Spleen (tissue), 11 donors: ENCODE measurements around the gene KDM2A. TPM values are rescaled to one million over a fixed set of nuclear protein-coding genes. Genes with fewer than 3 reads are reported as not detected.
A peak's percentile ranks its signal among the peaks of the same experiment; 100 is the strongest.

ENCODE experiments used
- DNase-seq: peaks from one replicate; pipeline ENCODE4 v3.0.0-alpha.2; 2020
- H3K27ac ChIP-seq, 8 donors: fragments of 200-600 bp; sonication (generic) in 7 of 8; 1 replicate in 4 of 8; 2 replicates in 4 of 8; pipeline versions ENCODE4 v1.5.0 to v1.8.0; 2016 to 2021; ENCODE audit warnings: inconsistent platforms in 4 of 8, mild to moderate bottlenecking in 4 of 8, moderate library complexity in 1 of 8
- H3K27me3 ChIP-seq, 7 donors: fragments of 200-600 bp; sonication (generic) in 6 of 7; replicated peaks in 1 of 7; 1 replicate in 4 of 7; 2 replicates in 3 of 7; pipeline versions ENCODE4 v1.5.0 to v1.8.0; 2016 to 2021; ENCODE audit warnings: inconsistent platforms in 3 of 7, mild to moderate bottlenecking in 1 of 7
- H3K36me3 ChIP-seq, 6 donors: fragments of 200-600 bp; sonication (generic) in 5 of 6; 1 replicate in 4 of 6; 2 replicates in 2 of 6; pipeline versions ENCODE4 v1.5.0 to v1.8.0; 2016 to 2021; ENCODE audit warnings: inconsistent platforms in 2 of 6
- H3K4me1 ChIP-seq, 6 donors: fragments of 200-600 bp; sonication (generic) in 5 of 6; 1 replicate in 3 of 6; 2 replicates in 3 of 6; pipeline versions ENCODE4 v1.5.0 to v1.8.0; 2016 to 2021; ENCODE audit warnings: inconsistent platforms in 3 of 6
- H3K4me3 ChIP-seq, 8 donors: fragments of 200-600 bp; sonication (generic) in 7 of 8; 1 replicate in 4 of 8; 2 replicates in 4 of 8; pipeline versions ENCODE4 v1.5.0 to v1.8.0; 2016 to 2021; ENCODE audit warnings: inconsistent platforms in 4 of 8, mild to moderate bottlenecking in 4 of 8, moderate library complexity in 2 of 8
- H3K9me3 ChIP-seq, 8 donors: fragments of 200-600 bp; sonication (generic) in 7 of 8; 1 replicate in 4 of 8; 2 replicates in 4 of 8; pipeline versions ENCODE4 v1.5.0 to v1.8.0; 2016 to 2021; ENCODE audit warnings: inconsistent platforms in 4 of 8
- POLR2A ChIP-seq, 3 donors: fragments of 450-650 bp; IDR thresholded peaks; one replicate each; pipeline ENCODE4 v1.5.1; 2017; ENCODE audit warnings: antibody characterized with exemption in 3 of 3, mild to moderate bottlenecking in 1 of 3
- POLR2AphosphoS5 ChIP-seq, 3 donors: sonication (generic); formaldehyde crosslinking; IDR thresholded peaks; one replicate each; pipeline ENCODE4 v1.5.1; 2017; ENCODE audit warnings: antibody characterized with exemption in 3 of 3
- WGBS, 5 donors: extraction: QIAGEN DNeasy Blood & Tissue Kit in 3 of 5; methylation state at CpG; one replicate each; pipeline versions ENCODE4 v1.1.5 to v1.1.7; 2013 to 2018; 5-methylcytosine and 5-hydroxymethylcytosine counted together
- intact Hi-C: fragments of 100-400 bp; cut with DNase I; formaldehyde crosslinking; loops from one replicate; pipeline ENCODE4 v1.15.0; 2023; ENCODE audit warnings: low total_unique reads
- polyA plus RNA-seq, 3 donors: library from polyadenylated mRNA; stranded (reverse); fragments of 200-250 nt; gene quantifications; one replicate each; pipeline ENCODE4 v1.2.1, GENCODE V29; 2013
- total RNA-seq, 7 donors: library from RNA; depleted of rRNA in 3 of 7; stranded (reverse); fragments of >200 nt in 3 of 7; fragmentation: NEBNext Ultra II Directional in 4 of 7; extraction: Animal tissue kit (Norgen Biotek cat#: 25700) in 4 of 7; gene quantifications; one replicate each; pipeline versions ENCODE4 v1.1.0 to v1.2.1, GENCODE V29; 2016 to 2021
- TF ChIP-seq, protein P1 (sequence below), 11 experiments: fragments of 200-600 bp in 7 of 11; fragments of 450-650 bp in 4 of 11; sonication (generic) in 4 of 11; IDR thresholded peaks in 8 of 11; conservative IDR thresholded peaks in 3 of 11; 1 replicate in 7 of 11; 2 replicates in 4 of 11; pipeline versions ENCODE4 v1.4.0 to v1.8.0; 2016 to 2021; ENCODE audit warnings: antibody characterized with exemption in 11 of 11, inconsistent platforms in 4 of 11, mild to moderate bottlenecking in 1 of 11
- donor health status: healthy with polysubstance abuse.
- donor health status: DM: no; HTN: no; CAD: no; lungs with moderate emphysema.
- donor health status: DM: no; HTN: no; CAD: no.
- donor health status: Bipolar disorder and iron deficiency.
- donor health status: healthy.
- donor health status: DM: no; HTN: no; CAD: no.
- donor health status: DM: yes; HTN: yes; CAD: no.

Gene KDM2A
- total and polyA plus RNA-seq, 10 donors, result 18.5 to 149 (median 125) TPM

DNA sequence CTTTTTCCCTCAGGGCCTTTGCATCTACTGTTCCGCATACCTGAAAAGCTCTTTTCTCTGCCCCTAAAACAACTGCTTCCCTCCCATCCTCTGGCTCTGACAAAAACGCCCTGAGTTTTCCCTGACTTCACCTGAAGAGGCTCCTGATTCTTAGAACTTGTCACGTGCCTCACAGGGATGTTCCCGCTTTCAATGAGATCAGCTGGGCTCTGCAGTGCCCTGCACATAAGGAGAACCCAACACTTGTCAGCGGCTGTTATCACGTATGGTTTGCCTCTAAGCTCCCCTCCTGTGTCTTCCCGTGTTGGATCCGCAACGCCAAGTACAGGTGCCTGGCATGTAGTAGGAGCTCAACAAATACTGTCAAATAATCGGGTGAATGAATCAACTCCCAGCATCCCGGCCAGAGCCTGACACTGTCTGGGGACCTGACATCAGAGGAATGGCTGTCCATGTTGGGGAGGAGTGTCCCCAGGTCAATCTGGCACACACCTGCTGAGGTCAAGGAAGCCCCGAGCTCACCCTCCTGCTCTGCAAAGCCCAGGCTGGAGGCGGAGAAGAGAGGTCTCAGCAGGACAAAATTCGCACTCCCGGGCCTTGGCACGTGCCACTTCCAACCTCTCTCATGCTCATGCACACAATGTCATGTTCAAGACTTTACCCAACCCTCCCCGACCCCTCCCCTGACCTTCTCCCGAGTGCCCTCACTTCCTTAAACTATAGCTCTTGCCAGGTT, 143.1 kb downstream of the KDM2A start:
- intact Hi-C loops, result loop anchor here (2.0 kb wide), 1 partner anchor 55 kb away; no protein-coding TSS in a partner anchor
- peak overlapping the region in 3 of 8 donors; percentile 69 to 82 (median 81) for H3K27ac ChIP-seq
- H3K4me3 ChIP-seq, result peak overlapping the region in 1 of 8 donors; percentile 58
- no peak for DNase-seq
- H3K27me3 ChIP-seq, result peaks cover 0 to 13% (median 0%) of the 10 kb centered on the region in 7 donors
- TF ChIP-seq, protein P1, sequence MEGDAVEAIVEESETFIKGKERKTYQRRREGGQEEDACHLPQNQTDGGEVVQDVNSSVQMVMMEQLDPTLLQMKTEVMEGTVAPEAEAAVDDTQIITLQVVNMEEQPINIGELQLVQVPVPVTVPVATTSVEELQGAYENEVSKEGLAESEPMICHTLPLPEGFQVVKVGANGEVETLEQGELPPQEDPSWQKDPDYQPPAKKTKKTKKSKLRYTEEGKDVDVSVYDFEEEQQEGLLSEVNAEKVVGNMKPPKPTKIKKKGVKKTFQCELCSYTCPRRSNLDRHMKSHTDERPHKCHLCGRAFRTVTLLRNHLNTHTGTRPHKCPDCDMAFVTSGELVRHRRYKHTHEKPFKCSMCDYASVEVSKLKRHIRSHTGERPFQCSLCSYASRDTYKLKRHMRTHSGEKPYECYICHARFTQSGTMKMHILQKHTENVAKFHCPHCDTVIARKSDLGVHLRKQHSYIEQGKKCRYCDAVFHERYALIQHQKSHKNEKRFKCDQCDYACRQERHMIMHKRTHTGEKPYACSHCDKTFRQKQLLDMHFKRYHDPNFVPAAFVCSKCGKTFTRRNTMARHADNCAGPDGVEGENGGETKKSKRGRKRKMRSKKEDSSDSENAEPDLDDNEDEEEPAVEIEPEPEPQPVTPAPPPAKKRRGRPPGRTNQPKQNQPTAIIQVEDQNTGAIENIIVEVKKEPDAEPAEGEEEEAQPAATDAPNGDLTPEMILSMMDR (IDR thresholded peaks at IDR 0.05 in 8 of 11, conservative IDR thresholded peaks at IDR 0.05 in 3 of 11), result no peak
- TF ChIP-seq POLR2A (IDR thresholded peaks at IDR 0.05) (no peak), POLR2AphosphoS5 (IDR thresholded peaks at IDR 0.05) (no peak)
- H3K4me1 ChIP-seq, result peaks cover 22 to 62% (median 38%) of the 10 kb centered on the region in 6 donors
- WGBS, 5 donors, result 50 to 55% (median 52%) methylated on average over 17 to 18 of the region's 18 CpGs
- no peaks in the 10 kb centered on the region for H3K9me3 ChIP-seq
- H3K36me3 ChIP-seq, result peaks cover 0 to 13% (median 3%) of the 10 kb centered on the region in 6 donors

DNA sequence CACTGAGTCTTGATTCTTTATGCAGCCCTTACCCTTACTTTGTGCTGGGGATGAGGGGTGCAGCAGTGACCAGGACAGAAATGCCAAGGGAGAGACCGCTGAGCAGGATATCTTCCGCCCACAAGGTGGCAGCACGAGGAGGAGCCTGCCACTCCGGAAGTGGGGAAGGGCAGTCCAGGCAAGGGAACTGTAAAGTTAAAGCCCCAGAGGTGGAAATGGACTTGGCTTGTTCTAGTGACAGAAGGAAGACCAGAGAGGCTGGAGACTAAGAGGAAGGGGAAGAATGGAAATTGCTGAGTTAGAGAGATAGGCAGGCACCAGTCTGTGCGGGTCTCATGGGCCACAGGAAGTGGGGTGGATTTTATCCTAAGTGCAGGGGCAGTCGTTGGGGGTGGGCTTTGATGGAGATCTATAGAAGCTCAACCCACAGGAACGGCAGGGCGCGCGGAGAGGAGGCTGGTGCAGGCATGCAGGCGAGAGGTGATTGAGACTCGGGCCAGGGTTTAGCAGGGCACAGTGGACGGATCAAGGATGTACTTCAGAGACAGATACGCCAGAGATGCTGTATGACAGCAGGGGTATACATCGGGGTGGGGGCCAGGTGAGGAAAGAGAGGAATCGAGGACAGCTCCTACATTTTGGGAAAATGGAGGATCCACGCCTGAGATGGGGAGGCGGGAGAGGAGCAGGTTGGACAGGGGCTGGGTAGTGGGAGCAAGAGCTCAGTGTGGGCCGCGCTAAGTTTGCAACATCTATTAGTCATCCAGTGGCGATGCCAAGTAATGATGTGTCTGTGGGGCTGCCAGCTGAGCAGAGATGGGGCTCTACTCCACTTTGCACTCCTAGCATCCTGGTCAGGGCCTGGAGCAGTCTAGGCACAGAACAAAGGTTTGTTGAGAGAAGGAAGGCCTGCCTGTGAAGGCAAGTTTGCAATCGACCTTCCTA, 143.9 kb downstream of the KDM2A start:
- peak; percentile 93 for DNase-seq
- peaks cover 27 to 62% (median 45%) of the 10 kb centered on the region in 6 donors for H3K4me1 ChIP-seq
- peak overlapping the region in 1 of 8 donors; percentile 44 for H3K4me3 ChIP-seq
- peaks cover 0 to 12% (median 2%) of the 10 kb centered on the region in 6 donors for H3K36me3 ChIP-seq
- 33 to 40% (median 35%) methylated on average over 22 of the region's 22 CpGs for WGBS, 5 donors
- peaks cover 0 to 13% (median 0%) of the 10 kb centered on the region in 7 donors for H3K27me3 ChIP-seq
- TF ChIP-seq, protein P1 (IDR thresholded peaks at IDR 0.05 in 8 of 11, conservative IDR thresholded peaks at IDR 0.05 in 3 of 11), result peak; percentile 79 to 95 (median 90)
- TF ChIP-seq POLR2AphosphoS5 (IDR thresholded peaks at IDR 0.05), result peak; percentile 12 to 84 (median 78)
- TF ChIP-seq POLR2A (IDR thresholded peaks at IDR 0.05), result no peak
- peak overlapping the region in 7 of 8 donors; percentile 15 to 82 (median 69) for H3K27ac ChIP-seq
- intact Hi-C loops, result loop anchor here (2.0 kb wide), 1 partner anchor 54 kb away; no protein-coding TSS in a partner anchor
- H3K9me3 ChIP-seq, result no peaks in the 10 kb centered on the region

DNA sequence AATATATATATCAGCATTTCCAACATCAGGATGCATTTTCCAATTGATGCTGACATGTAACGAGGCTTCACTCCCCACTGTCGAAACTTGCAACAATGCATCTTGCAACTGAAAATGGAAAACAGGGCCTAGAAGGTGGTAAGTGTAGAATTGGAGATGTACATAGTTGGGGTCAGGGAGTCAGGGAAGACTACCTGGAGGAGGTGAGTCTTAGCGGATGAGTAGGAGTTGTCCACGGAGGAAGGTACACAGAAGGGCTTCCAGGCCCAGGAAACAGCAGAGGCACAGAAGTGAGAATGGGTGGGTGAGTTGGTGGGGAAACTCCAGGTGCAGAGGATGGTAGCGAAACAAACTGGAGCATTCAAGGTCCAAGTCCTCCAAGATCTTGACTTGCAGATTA, 145.2 kb downstream of the KDM2A start:
- TF ChIP-seq, protein P1 (IDR thresholded peaks at IDR 0.05 in 8 of 11, conservative IDR thresholded peaks at IDR 0.05 in 3 of 11), result no peak
- TF ChIP-seq POLR2A (IDR thresholded peaks at IDR 0.05), result no peak
- TF ChIP-seq POLR2AphosphoS5 (IDR thresholded peaks at IDR 0.05), result no peak
- Histone ChIP-seq H3K4me3 (no peak overlapping the region), H3K27me3 (peaks cover 0 to 13% (median 0%) of the 10 kb centered on the region in 7 donors), H3K27ac (no peak overlapping the region), H3K9me3 (no peaks in the 10 kb centered on the region), H3K36me3 (peaks cover 0 to 18% (median 8%) of the 10 kb centered on the region in 6 donors), H3K4me1 (peaks cover 39 to 73% (median 57%) of the 10 kb centered on the region in 6 donors)
- no peak for DNase-seq
- WGBS, 5 donors, result 89 to 94% (median 92%) methylated on average over 5 of the region's 5 CpGs
- intact Hi-C loops, result no loop called here
